Measurements from ENCODE around the gene NKAIN1.

DNA sequence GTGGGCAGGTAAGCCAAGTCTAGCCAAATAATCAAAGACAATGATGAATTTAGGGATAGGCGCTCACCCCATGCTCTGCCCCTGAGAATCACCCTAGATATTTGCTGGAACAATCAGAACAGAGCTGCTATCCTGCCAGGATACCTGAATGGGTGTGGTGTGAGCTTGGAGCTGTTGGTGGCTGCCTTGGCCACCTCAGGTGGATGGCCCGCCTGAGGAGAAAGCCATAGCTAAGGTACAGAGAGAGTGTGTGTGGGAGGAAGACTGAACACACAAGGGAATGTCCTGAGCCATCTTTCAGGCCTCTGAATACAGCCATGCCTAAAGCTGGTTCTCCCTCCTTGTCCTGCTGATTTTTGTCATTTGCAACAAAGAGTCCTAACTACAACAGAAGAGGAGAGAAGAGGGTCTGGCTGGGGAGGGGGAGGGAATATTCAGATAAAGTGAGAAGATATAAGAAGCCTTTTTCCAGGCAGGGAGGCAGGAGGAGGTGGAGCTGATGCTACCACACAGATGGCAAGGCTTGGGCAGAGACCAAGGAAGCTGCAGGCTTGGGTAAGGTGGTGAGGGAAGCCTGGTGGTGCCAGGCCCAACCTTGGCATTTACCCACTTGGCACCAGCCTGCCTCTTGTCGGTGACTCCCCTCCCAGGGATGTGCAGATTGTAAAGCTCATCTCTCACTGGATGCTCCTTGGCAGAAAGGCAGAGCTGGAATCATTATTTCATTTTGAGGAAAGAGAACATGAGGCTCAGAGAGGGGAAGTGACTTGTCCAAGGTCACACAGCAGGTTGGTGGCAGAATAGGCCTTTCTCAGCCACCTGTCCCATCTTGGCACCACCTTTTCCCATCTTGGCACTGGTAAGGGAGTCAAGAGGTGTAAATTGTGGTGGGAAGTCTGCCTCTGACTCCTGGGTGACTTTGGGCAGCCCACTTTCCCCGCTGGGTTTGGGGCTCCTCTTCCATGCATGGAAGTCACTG, 49.7 kb downstream of the NKAIN1 start:
- TF ChIP-seq, protein P1, sequence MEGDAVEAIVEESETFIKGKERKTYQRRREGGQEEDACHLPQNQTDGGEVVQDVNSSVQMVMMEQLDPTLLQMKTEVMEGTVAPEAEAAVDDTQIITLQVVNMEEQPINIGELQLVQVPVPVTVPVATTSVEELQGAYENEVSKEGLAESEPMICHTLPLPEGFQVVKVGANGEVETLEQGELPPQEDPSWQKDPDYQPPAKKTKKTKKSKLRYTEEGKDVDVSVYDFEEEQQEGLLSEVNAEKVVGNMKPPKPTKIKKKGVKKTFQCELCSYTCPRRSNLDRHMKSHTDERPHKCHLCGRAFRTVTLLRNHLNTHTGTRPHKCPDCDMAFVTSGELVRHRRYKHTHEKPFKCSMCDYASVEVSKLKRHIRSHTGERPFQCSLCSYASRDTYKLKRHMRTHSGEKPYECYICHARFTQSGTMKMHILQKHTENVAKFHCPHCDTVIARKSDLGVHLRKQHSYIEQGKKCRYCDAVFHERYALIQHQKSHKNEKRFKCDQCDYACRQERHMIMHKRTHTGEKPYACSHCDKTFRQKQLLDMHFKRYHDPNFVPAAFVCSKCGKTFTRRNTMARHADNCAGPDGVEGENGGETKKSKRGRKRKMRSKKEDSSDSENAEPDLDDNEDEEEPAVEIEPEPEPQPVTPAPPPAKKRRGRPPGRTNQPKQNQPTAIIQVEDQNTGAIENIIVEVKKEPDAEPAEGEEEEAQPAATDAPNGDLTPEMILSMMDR (IDR thresholded peaks at IDR 0.05), result no peak
- no peak for TF ChIP-seq POLR2A (IDR thresholded peaks at IDR 0.05)

Data from uterus (tissue), 2 donors.